ENCODE data around the gene MEIOB. TPM values are rescaled to one million over a fixed set of nuclear protein-coding genes. Genes with fewer than 3 reads are reported as not detected.
"Not testable (repeated sequence)": the region's sequence is repeated elsewhere in the genome, so short reads cannot be mapped to it uniquely, and the experiment has no call there.

The MEIOB gene
- total RNA-seq, 6 experiments from 2014 or later: not detected

- H3K4me1 Mint-ChIP-seq (ENCODE audit: low read depth): peaks cover 6% of the 10 kb centered on the region
- no peaks in the 10 kb centered on the region for H3K9me3 Mint-ChIP-seq
- no peak overlapping the region for H3K4me3 Mint-ChIP-seq
- no peak for TF ChIP-seq CTCF (IDR thresholded peaks at IDR 0.05)
- no peaks in the 10 kb centered on the region for H3K36me3 Mint-ChIP-seq (ENCODE audit: low read depth)
- no peak overlapping the region for H3K27ac Mint-ChIP-seq
- peaks cover 55% of the 10 kb centered on the region for H3K27me3 Mint-ChIP-seq (ENCODE audit: insufficient read depth)
- DNase-seq: no peak
These were observed 32.2 kb upstream of the MEIOB start for GRCh38 chr16:1903845-1904840.

GRCh38 chr16:1903220-1903574, 31.2 kb upstream of the MEIOB start:
- Mint-ChIP-seq H3K4me3 (no peak overlapping the region), H3K4me1 (ENCODE audit: low read depth) (peaks cover 6% of the 10 kb centered on the region), H3K9me3 (no peaks in the 10 kb centered on the region), H3K36me3 (ENCODE audit: low read depth) (no peaks in the 10 kb centered on the region), H3K27me3 (ENCODE audit: insufficient read depth) (peaks cover 53% of the 10 kb centered on the region), H3K27ac (no peak overlapping the region)
- no peak for TF ChIP-seq CTCF (IDR thresholded peaks at IDR 0.05)
- DNase-seq: no peak

- Mint-ChIP-seq H3K36me3 (ENCODE audit: low read depth) (no peaks in the 10 kb centered on the region), H3K9me3 (no peaks in the 10 kb centered on the region), H3K27me3 (ENCODE audit: insufficient read depth) (peaks cover 52% of the 10 kb centered on the region), H3K27ac (no peak overlapping the region), H3K4me1 (ENCODE audit: low read depth) (peaks cover 6% of the 10 kb centered on the region), H3K4me3 (no peak overlapping the region)
- no peak for DNase-seq
- no peak for TF ChIP-seq CTCF (IDR thresholded peaks at IDR 0.05)
These were observed 30.7 kb upstream of the MEIOB start for GRCh38 chr16:1902547-1903219.

GRCh38 chr16:1900452-1900774, 28.4 kb upstream of the MEIOB start:
- no peak for DNase-seq
- Mint-ChIP-seq H3K9me3 (no peaks in the 10 kb centered on the region), H3K4me1 (ENCODE audit: low read depth) (no peaks in the 10 kb centered on the region), H3K27ac (no peak overlapping the region), H3K4me3 (no peak overlapping the region), H3K36me3 (ENCODE audit: low read depth) (no peaks in the 10 kb centered on the region), H3K27me3 (ENCODE audit: insufficient read depth) (peaks cover 60% of the 10 kb centered on the region)
- no peak for TF ChIP-seq CTCF (IDR thresholded peaks at IDR 0.05)

- no peak for DNase-seq
- no peak overlapping the region for H3K4me3 Mint-ChIP-seq
- TF ChIP-seq CTCF (IDR thresholded peaks at IDR 0.05): no peak
- no peaks in the 10 kb centered on the region for H3K9me3 Mint-ChIP-seq
- H3K27me3 Mint-ChIP-seq (ENCODE audit: insufficient read depth): peaks cover 55% of the 10 kb centered on the region
- H3K4me1 Mint-ChIP-seq (ENCODE audit: low read depth): no peaks in the 10 kb centered on the region
- H3K36me3 Mint-ChIP-seq (ENCODE audit: low read depth): no peaks in the 10 kb centered on the region
- H3K27ac Mint-ChIP-seq: no peak overlapping the region
These were observed 27.9 kb upstream of the MEIOB start for GRCh38 chr16:1899641-1900451.

- not testable (repeated sequence) for H3K9me3 Mint-ChIP-seq; H3K4me3 Mint-ChIP-seq; H3K27ac Mint-ChIP-seq; H3K36me3 Mint-ChIP-seq (ENCODE audit: low read depth); DNase-seq; H3K4me1 Mint-ChIP-seq (ENCODE audit: low read depth)
- H3K27me3 Mint-ChIP-seq (ENCODE audit: insufficient read depth): peaks cover 43% of the 10 kb centered on the region
These were observed 25.7 kb upstream of the MEIOB start for GRCh38 chr16:1897692-1898091.
